ENCODE data around the gene ZXDC. TPM values are rescaled to one million over a fixed set of nuclear protein-coding genes. Genes with fewer than 3 reads are reported as not detected.

Gene ZXDC
- total RNA-seq, 1 donor from 2014 or later, result 20.7 TPM

GRCh38 chr3:126394179-126394976 is 81.3 kb downstream of the ZXDC start, which contains the start of gene CFAP100:
Gene CFAP100, plus strand, starts transcription at chr3:126394909. Its CDS starts 1,092 bp downstream, at chr3:126396001.
- peak; percentile 38 for DNase-seq

DNA sequence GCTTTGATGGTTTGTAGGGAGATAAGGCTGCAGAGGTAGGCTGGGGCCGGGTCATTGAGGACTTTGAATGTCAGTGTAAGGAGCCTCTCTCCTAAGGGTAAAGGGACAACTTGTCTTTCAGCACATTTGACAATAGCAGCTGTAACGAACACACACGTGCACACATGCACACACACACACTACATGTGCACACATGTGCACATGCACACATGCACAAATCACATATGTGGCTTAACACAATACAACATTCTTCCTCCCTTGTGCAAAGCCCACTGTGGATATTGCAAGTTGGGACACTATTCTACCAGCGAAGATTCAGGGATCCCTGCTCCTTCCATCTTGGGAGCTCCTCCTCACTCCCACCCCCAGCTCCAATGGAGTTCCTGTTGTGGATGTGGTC is 82.1 kb downstream of the ZXDC start:
- DNase-seq, result no peak

DNA sequence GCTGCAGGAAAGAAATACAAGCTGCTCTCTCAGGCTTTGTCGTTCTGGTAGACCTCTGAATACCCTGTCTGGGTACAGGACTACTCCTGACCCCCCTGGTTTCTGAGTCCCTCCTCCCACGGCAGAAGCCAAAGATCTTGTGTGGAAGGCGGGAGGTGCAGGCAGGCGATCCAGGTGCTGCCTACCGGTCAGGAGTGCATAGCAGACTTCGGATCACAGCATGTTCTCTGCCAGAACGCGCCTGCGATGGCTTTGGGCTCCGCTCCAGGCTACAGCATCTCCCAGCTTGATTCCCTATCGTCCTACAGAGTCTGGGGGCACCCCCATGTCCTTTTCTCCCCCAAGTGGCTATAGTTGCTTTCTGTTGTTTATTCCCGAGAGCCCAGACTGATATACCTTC is 83.4 kb downstream of the ZXDC start:
- DNase-seq, result no peak

GRCh38 chr3:126391631-126392030 is 84.1 kb downstream of the ZXDC start:
- no peak for DNase-seq

DNA sequence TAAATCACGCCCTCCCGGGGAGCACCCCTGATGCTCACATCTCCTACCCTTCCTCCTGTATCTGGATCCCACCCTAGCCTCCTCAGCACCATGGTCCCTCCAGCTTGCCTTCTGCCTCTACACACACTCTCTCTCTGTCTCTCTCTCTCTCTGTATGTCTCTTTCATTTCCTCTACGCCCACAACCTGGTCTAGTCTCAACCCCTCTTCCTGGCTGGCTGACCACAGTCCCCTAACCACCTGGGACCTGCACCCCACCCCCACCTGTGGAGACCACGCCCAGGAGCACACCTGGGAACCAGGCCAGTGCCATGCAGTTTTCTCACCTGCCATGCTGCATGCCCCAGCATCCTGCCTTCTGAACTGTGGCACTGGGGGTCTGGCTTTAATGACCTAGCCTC is 84.9 kb downstream of the ZXDC start:
- no peak for DNase-seq

- DNase-seq, result no peak
Measured at GRCh38 chr3:126390201-126390600, 85.5 kb downstream of the ZXDC start.

DNA sequence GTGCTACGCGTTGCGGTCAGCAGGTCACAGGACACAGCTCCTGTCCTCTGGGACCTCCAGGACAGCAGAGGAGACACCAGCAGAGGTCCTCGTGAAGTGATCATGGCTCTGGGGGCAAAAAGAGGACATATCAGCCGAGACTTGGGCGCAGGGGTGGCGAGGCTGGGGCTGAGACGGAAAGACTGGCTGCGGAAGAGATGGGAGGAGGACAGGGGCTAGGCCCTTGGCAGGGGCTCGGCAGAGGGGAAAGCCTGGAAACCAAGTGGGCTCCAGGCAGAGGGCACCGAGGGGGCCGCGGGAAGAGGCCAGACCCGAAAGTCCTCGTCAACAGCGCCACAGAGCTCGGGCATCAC is 85.9 kb downstream of the ZXDC start:
- DNase-seq, result no peak

DNA sequence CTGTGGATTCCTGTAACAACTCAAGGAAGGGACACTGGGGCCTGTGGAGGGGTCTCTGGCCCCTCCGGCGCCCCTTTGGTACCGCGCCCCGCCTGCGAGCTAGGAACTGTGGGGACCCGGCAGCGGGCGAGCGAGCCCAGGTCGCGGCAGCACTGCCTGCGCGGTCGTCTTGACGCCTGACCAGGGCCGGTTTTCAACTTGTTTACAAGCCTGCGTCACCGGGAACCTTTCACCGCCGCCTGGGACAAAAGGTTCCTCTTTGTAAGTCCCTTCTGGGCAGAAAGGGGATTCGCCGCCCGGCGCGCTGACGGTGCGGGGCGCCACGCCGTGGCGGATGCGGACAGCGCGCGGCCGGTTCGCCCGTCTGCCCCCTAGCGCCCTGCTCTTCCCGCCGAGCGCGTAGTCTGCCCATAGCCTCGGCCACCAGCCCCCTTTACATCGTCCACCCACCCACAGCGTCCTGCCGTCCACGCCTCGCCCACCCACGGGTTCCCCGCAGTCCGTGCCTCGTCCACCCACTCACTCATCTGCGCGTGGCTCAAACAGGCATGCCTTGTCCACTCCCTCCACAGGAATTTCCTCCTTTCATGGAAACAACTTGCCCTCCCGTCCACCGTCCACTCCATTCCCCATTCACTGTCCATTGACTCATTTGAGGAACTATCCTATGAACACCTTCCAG is 86.4 kb downstream of the ZXDC start:
- DNase-seq, result peak; percentile 43

Other genes starting within 250 kb of the ZXDC start
- 5.9 TPM for gene KLF15, start 118.5 kb downstream of the ZXDC start, total RNA-seq
- gene CFAP100, start 81.0 kb downstream of the ZXDC start, total RNA-seq, result not detected
- gene UROC1, start 41.9 kb upstream of the ZXDC start, total RNA-seq, result not detected
- gene CHST13, start 48.3 kb upstream of the ZXDC start, total RNA-seq, result 0.20 TPM
- not detected for gene C3orf22, start 83.0 kb upstream of the ZXDC start, total RNA-seq
- gene TXNRD3, start 179.2 kb upstream of the ZXDC start, total RNA-seq, result 13.6 TPM
- gene CHCHD6, start 228.3 kb upstream of the ZXDC start, total RNA-seq, result 8.8 TPM

Data from skin of body (tissue), 2 donors.